Activated CD4-positive, alpha-beta T cell treated with anti-CD3 and anti-CD28 coated beads, Interleukin-10, Interleukin-2, amounts not matched to agents 100 ng/mL and 50 ng/mL, durations not matched to agents 16 hours and 8 hours (primary cell): ENCODE results near the gene TMEM94.
"Not testable (repeated sequence)": the region's sequence is repeated elsewhere in the genome, so short reads cannot be mapped to it uniquely, and the experiment has no call there.

Source experiments
- DNase-seq: peaks from one replicate; pipeline ENCODE4 v3.0.0-alpha.2; 2020

Gene TMEM94

GRCh38 chr17:75513641-75514000 lies 57.2 kb downstream of the TMEM94 start:
- no peak for DNase-seq

- no peak for DNase-seq
These were observed 58.0 kb downstream of the TMEM94 start for GRCh38 chr17:75514299-75514918.

DNA sequence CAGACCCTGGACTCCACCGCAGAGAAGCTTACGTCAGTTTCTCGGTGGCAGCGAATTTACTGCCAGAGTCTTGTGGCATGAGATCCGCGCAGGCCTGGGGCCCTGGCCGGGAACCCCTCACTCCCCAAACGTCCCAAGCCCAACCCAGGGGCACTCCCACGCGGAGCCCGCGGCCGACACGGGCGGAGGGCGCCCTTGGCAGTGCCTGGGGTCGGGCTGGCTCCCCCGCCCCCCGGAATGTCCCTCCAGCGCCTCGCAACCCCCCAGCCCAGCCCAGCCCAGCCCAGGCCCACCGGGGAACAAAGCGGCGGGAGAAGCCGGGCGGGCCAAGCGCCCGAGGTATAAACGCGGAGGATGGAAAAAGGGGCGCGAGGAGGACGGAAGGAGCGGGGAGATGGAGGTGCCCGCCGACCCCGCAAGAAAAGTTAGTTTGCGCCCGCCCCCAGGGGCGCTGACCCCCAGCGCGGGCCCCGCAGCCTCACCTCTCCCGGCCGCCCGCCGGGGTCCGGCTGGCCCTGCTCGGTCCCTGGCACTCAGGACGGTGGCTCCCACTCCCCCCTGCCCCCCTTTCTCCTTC lies 58.6 kb downstream of the TMEM94 start:
- no peak for DNase-seq

- DNase-seq, result peak; percentile 91
These were observed 59.2 kb downstream of the TMEM94 start, which contains the start of gene CASKIN2 for GRCh38 chr17:75515496-75516254. Gene CASKIN2 (minus strand): TSS chr17:75515537. CDS start chr17:75513804, 1,733 bp downstream.

GRCh38 chr17:75516255-75516618 lies 59.8 kb downstream of the TMEM94 start, which contains the start of gene TSEN54:
Gene TSEN54 (plus strand): TSS chr17:75516528. CDS start chr17:75516561, 33 bp downstream.
- peak; percentile 97 for DNase-seq

- DNase-seq, result peak; percentile 47
These were observed 60.3 kb downstream of the TMEM94 start for GRCh38 chr17:75516619-75517296.

DNA sequence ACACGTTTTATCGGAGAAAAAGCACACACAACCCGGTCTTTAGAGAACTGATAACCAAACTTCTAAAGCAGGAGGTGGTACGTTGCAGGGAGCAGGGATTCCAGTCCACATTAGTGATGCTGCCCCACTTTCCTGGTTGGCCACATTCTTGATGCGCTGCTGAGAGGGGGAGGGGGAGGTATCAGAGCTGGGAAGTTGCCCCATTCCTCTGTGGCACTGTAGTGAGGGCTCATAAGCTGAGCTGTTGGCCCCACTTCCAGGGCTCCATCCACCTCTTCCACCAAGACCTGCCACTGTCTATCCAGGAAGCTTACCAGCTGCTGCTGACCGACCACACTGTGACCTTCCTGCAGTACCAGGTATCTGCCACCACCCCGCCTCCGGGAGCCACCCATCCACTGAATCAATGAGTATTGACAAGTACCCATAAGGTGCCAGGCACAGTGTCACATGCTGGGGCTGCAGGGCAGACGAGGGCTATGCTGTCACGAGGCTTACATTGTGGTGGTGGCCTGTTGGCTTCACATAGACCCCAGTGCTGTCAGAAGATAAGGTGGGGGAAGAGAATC lies 60.9 kb downstream of the TMEM94 start:
- peak; percentile 51 for DNase-seq

- DNase-seq, result peak; percentile 59
These were observed 61.8 kb downstream of the TMEM94 start for GRCh38 chr17:75518201-75518600.

- no peak for DNase-seq
These were observed 62.6 kb downstream of the TMEM94 start for GRCh38 chr17:75518983-75519537.

- DNase-seq, result not testable (repeated sequence)
These were observed 64.0 kb downstream of the TMEM94 start for GRCh38 chr17:75520413-75520812.

DNA sequence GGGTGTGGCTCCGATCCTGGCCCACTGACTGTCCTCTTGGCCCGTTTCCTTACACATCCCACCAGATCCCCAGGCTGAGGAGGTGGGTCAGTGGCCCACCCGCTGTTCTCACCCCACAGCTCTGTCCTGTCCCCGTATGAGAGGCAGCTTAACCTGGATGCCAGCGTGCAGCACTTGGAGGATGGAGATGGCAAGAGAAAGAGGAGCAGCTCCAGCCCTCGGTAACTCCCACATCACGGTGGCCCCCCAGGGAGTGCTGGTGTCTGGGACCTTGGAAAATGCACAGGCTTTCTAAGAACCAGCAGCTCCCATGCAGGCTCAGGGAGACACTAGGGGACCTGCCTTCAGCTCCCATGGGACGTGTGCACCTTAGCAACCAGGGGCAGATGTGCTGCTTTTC lies 64.9 kb downstream of the TMEM94 start:
- DNase-seq, result no peak

GRCh38 chr17:75521951-75522727 lies 65.7 kb downstream of the TMEM94 start:
- no peak for DNase-seq

DNA sequence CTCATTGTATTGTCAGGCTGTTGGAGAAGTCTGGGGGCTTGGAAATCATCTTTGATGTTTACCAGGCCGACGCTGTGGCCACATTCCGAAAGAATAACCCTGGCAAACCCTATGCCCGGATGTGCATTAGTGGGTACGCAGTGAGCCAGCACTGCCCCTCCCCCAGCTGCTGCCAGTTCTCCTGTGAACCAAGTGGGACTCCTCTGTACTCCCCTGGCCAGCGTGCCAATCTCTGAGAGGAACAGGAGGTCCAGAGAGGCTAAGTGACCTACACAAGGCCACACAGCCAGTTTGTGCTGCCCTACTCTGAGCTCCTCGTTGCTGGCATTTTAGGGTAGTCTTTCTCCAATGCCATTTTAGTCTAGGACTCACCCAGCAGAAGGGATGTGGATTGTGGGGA lies 67.2 kb downstream of the TMEM94 start:
- no peak for DNase-seq

DNA sequence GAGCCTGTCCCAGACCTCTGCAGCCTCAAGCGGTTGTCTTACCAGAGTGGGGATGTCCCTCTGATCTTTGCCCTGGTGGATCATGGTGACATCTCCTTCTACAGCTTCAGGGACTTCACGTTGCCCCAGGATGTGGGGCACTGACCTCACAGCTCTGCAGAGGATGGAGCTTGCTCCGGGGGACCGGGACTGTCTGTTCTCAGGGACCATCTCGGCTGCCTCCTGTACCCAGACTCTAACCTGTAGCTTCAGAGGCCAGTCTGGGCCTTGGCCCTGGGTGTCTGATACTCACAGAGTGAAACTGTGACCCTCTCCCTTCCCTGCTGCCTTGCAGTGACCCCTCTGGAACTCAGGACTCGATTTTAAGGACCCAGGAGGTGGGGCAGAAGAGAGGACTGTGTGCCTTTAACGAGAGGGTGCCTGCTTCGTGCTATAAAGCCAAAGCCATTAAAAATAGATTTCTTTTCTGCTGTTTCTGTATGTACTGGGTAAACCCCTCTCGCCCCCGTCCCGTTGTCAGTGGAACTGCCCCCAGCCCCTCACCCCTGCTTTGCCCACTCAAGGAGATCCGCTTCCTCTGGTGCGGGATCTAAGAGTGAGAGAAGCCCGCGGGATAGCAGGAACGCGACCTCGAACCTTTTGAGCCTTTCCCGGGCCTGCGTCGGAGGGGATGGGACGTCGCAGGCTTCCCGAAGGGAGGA lies 68.0 kb downstream of the TMEM94 start:
- DNase-seq, result no peak

GRCh38 chr17:75524970-75525805 lies 68.8 kb downstream of the TMEM94 start, which contains the start of gene LLGL2:
Gene LLGL2 (plus strand): TSS chr17:75525697. CDS start chr17:75543427, 17,730 bp downstream.
- DNase-seq, result peak; percentile 84

GRCh38 chr17:75525806-75526554 lies 69.5 kb downstream of the TMEM94 start:
- DNase-seq, result no peak

DNA sequence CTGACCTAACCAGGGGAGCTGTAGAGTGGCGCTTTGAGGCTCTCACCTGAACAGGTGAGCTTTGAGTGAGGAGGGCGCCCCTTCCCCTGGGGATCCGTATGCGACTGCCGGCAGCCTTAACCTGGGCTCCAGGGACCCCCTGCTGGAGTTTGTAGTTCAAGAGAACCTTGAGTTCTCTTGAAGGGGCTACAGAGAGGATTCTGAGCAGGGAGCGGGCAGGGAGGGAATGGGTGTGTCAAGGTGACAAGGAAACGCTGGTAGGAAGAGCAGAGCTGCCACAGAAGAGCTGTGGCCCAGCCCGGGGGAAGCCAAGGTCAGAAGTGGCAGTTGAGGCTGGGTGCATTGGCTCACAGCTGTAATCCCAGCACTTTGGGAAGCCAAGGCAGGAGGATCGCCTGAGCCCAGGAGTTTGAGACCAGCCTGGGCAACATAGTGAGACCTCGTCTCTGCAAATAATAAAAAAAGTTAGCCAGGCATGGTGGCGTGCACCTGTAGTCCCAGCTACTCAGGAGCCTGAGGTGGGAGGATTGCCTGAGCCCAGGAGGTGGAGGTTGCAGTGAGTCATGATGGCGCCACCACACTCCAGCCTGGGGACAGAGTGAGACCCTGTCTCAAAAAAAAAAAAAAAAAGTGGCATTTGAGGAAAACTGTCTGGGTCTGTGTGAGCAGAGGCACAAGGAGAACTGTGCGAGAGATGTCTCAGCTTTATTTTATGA lies 70.3 kb downstream of the TMEM94 start:
- no peak for DNase-seq

DNA sequence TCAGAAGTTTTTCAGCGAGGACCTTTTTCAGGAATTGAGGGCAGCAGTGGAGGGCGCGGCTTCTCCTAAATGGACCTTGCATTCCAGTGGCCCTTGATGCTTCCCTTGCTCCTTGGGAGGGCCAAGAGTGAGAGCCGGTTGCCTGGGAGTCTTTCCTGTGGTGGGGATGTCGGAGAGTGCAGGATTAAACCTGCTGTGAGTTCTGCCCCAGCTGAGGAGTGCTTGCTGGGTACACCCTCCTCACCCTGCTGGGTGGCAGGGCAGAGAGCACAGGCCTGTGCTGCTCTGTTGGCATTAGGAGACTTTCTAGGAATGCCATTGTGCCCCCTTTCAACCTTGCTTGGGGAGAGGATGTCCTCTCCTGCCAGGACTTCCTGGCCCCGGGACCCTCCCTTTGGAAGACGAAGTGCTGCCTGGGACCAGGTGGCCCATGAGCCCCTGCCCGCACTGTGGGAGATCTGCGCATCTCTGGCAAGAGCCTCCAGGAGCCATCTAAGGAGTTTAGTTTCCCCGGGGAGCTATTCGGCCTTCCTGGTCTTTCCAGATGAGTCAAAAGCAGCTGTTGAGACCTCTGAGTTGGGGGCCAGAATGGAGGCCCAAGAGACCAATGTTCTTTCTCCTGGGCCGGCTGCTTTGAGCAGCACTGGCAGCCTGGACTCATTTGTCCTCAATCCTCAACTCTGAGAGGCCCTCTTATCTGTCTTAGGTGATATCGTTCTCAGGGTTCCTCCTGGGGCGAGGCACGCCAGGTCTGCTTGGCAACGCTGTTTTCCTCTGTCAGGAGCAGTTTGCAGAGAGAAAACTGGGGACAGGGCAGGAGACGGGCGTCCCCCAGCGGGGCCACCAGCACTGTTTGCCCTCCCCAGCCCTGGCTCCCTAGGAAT lies 74.6 kb downstream of the TMEM94 start:
- no peak for DNase-seq
